Measurements from ENCODE around the gene SDE2. TPM values are rescaled to one million over a fixed set of nuclear protein-coding genes. Genes with fewer than 3 reads are reported as not detected.

SDE2 gene
- total and polyA plus RNA-seq, 8 donors: 4.0 to 40.2 (median 8.2) TPM

DNA sequence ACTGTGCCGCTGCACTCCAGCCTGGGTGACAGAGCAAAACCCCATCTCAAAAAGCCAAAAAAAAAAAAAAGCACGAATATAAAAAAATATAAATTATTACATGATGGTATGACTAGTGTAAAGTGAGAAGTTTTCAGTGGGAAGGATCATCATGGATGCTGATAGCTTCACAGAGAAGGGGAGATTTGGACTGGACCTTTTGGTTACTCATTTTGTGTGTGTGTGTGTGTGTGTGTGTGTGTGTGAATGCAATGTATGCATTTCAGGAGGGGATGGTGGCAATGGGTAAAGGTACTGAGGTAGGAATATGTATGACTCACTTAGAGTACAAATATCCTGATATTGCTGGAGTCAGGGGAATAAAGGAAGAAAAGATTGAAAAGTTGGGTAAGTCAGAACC is 22.7 kb upstream of the SDE2 start:
- Histone ChIP-seq H3K27me3 (no peaks in the 10 kb centered on the region), H3K4me3 (no peak overlapping the region), H3K27ac (no peak overlapping the region), H3K9me3 (no peaks in the 10 kb centered on the region), H3K36me3 (no peaks in the 10 kb centered on the region), H3K4me1 (no peaks in the 10 kb centered on the region)
- TF ChIP-seq, protein P1, sequence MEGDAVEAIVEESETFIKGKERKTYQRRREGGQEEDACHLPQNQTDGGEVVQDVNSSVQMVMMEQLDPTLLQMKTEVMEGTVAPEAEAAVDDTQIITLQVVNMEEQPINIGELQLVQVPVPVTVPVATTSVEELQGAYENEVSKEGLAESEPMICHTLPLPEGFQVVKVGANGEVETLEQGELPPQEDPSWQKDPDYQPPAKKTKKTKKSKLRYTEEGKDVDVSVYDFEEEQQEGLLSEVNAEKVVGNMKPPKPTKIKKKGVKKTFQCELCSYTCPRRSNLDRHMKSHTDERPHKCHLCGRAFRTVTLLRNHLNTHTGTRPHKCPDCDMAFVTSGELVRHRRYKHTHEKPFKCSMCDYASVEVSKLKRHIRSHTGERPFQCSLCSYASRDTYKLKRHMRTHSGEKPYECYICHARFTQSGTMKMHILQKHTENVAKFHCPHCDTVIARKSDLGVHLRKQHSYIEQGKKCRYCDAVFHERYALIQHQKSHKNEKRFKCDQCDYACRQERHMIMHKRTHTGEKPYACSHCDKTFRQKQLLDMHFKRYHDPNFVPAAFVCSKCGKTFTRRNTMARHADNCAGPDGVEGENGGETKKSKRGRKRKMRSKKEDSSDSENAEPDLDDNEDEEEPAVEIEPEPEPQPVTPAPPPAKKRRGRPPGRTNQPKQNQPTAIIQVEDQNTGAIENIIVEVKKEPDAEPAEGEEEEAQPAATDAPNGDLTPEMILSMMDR (IDR thresholded peaks at IDR 0.05): no peak
- TF ChIP-seq EP300 (IDR thresholded peaks at IDR 0.05) (no peak), POLR2A (IDR thresholded peaks at IDR 0.05) (no peak), POLR2AphosphoS5 (IDR thresholded peaks at IDR 0.05) (no peak)
- DNase-seq: no peak
- intact Hi-C loops (cut with DNase I; ENCODE audit: low total_unique reads): no loop called here
- WGBS, 5 donors: 22 to 50% (median 38%) methylated on average over 2 of the region's 2 CpGs

DNA sequence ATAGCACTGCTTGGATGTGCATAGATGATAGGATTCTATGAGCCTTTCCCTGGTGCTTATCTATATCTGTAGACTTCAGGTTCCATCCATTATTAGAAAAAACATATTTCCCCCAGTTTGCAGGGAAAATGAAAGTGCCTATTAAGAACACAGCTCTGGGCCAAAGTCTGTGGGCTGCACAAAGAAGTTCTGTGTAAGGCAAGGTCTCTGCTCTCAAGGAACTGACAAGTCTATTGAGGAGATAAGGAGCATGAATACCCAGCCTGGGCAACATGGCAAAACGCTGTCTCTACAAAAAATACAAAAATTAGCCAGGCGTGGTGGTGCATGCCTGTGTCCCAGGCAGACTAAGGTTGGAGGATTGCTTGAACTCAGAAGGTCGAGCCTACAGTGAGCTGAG is 22.3 kb upstream of the SDE2 start:
- Histone ChIP-seq H3K36me3 (no peaks in the 10 kb centered on the region), H3K4me3 (no peak overlapping the region), H3K4me1 (no peaks in the 10 kb centered on the region), H3K27ac (no peak overlapping the region), H3K9me3 (no peaks in the 10 kb centered on the region), H3K27me3 (no peaks in the 10 kb centered on the region)
- peak in 1 of 2 donors; percentile 19 for DNase-seq
- WGBS, 5 donors: 35 to 52% (median 47%) methylated on average over 3 of the region's 3 CpGs
- intact Hi-C loops (cut with DNase I; ENCODE audit: low total_unique reads): no loop called here
- TF ChIP-seq EP300 (IDR thresholded peaks at IDR 0.05) (no peak), POLR2A (IDR thresholded peaks at IDR 0.05) (no peak), POLR2AphosphoS5 (IDR thresholded peaks at IDR 0.05) (no peak)
- TF ChIP-seq, protein P1 (IDR thresholded peaks at IDR 0.05): no peak

DNA sequence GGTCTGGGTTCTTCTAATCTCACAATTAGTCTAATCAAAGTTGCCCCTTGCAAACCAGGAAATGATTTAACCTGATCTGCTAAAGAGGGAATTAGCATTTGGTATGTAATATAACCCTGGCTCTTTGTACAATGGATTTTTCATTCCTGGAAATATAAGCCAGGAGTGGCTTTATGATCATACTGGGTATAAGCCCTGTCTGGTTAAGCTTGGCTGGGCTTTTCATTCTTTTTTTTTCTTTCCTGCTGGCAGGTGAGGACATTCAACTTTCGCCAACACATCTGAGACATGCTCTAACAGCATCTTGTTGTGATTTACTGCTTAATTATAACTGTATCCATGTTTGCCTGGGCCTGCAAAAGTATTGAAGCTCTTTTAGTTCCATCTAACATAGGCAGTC is 20.4 kb upstream of the SDE2 start:
- no peak for TF ChIP-seq POLR2AphosphoS5 (IDR thresholded peaks at IDR 0.05)
- TF ChIP-seq POLR2A (IDR thresholded peaks at IDR 0.05): no peak
- TF ChIP-seq EP300 (IDR thresholded peaks at IDR 0.05): no peak
- TF ChIP-seq, protein P1 (IDR thresholded peaks at IDR 0.05): no peak
- H3K36me3 ChIP-seq: no peaks in the 10 kb centered on the region
- no peak overlapping the region for H3K4me3 ChIP-seq
- no peaks in the 10 kb centered on the region for H3K9me3 ChIP-seq
- H3K27me3 ChIP-seq: no peaks in the 10 kb centered on the region
- WGBS, 5 donors: 74 to 95% (median 90%) methylated on average over 1 of the region's 1 CpG
- intact Hi-C loops (cut with DNase I; ENCODE audit: low total_unique reads): no loop called here
- H3K4me1 ChIP-seq: no peaks in the 10 kb centered on the region
- DNase-seq: no peak
- H3K27ac ChIP-seq: no peak overlapping the region

DNA sequence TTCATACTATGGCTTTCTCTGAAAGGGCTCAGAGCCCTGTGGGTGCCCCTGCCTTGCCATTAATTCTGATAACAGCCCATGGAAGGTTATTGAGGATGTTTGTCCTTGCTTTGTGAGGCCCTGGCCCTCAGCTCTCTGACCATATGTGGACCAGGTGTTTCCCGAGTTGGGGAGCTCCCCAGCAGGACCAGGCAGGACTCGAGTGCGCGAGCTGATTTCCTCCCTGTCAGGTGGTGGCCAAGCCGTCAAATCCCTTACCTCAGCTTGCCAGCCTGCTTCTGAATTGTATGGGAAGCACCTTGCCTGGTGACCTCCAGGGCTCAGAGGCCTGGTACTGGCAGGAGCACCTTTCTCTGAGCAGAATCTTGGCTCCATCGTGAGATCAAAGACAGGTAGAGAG is 17.9 kb upstream of the SDE2 start:
- DNase-seq: peak in 1 of 2 donors; percentile 34
- WGBS, 5 donors: 50 to 68% (median 58%) methylated on average over 3 to 6 of the region's 6 CpGs
- no peak overlapping the region for H3K27ac ChIP-seq
- H3K36me3 ChIP-seq: no peaks in the 10 kb centered on the region
- no peaks in the 10 kb centered on the region for H3K27me3 ChIP-seq
- no peaks in the 10 kb centered on the region for H3K9me3 ChIP-seq
- no peaks in the 10 kb centered on the region for H3K4me1 ChIP-seq
- no peak overlapping the region for H3K4me3 ChIP-seq
- intact Hi-C loops (cut with DNase I; ENCODE audit: low total_unique reads): no loop called here
- TF ChIP-seq POLR2A (IDR thresholded peaks at IDR 0.05) (no peak), EP300 (IDR thresholded peaks at IDR 0.05) (no peak), POLR2AphosphoS5 (IDR thresholded peaks at IDR 0.05) (no peak)
- TF ChIP-seq, protein P1 (IDR thresholded peaks at IDR 0.05): no peak
